ENCODE data around the gene SPRR2E.

DNA sequence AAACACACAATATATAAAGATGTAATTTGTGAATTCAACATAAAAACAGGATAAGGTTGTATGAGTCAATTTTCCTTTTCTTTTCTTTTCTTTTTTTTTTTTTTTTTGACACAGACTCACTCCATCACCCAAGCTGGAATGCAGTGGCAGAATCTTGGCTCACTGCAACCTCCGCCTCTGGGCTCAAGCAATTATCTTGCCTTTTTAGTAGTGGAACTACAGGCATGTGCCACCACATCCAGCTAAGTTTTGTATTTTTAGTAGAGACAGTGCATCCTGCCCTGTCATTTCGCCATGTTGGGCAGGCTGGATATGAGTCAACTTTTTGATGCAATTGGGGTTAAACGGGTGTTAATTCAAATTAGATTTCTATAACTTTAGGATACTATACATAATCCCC is 12.6 kb downstream of the SPRR2E start:
- TF ChIP-seq POLR2AphosphoS5 (IDR thresholded peaks at IDR 0.05; ENCODE audit: low read depth): no peak
- TF ChIP-seq, protein P1, sequence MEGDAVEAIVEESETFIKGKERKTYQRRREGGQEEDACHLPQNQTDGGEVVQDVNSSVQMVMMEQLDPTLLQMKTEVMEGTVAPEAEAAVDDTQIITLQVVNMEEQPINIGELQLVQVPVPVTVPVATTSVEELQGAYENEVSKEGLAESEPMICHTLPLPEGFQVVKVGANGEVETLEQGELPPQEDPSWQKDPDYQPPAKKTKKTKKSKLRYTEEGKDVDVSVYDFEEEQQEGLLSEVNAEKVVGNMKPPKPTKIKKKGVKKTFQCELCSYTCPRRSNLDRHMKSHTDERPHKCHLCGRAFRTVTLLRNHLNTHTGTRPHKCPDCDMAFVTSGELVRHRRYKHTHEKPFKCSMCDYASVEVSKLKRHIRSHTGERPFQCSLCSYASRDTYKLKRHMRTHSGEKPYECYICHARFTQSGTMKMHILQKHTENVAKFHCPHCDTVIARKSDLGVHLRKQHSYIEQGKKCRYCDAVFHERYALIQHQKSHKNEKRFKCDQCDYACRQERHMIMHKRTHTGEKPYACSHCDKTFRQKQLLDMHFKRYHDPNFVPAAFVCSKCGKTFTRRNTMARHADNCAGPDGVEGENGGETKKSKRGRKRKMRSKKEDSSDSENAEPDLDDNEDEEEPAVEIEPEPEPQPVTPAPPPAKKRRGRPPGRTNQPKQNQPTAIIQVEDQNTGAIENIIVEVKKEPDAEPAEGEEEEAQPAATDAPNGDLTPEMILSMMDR (IDR thresholded peaks at IDR 0.05; ENCODE audit: insufficient read depth, low read length): no peak
- TF ChIP-seq, protein P2, sequence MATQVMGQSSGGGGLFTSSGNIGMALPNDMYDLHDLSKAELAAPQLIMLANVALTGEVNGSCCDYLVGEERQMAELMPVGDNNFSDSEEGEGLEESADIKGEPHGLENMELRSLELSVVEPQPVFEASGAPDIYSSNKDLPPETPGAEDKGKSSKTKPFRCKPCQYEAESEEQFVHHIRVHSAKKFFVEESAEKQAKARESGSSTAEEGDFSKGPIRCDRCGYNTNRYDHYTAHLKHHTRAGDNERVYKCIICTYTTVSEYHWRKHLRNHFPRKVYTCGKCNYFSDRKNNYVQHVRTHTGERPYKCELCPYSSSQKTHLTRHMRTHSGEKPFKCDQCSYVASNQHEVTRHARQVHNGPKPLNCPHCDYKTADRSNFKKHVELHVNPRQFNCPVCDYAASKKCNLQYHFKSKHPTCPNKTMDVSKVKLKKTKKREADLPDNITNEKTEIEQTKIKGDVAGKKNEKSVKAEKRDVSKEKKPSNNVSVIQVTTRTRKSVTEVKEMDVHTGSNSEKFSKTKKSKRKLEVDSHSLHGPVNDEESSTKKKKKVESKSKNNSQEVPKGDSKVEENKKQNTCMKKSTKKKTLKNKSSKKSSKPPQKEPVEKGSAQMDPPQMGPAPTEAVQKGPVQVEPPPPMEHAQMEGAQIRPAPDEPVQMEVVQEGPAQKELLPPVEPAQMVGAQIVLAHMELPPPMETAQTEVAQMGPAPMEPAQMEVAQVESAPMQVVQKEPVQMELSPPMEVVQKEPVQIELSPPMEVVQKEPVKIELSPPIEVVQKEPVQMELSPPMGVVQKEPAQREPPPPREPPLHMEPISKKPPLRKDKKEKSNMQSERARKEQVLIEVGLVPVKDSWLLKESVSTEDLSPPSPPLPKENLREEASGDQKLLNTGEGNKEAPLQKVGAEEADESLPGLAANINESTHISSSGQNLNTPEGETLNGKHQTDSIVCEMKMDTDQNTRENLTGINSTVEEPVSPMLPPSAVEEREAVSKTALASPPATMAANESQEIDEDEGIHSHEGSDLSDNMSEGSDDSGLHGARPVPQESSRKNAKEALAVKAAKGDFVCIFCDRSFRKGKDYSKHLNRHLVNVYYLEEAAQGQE (IDR thresholded peaks at IDR 0.05; ENCODE audit: insufficient replicate concordance, low read depth): no peak

All from HL-60 (cell line).